Kidney tubule cell (primary cell): ENCODE data around the gene GDI2.
"Not testable (repeated sequence)": the region's sequence is repeated elsewhere in the genome, so short reads cannot be mapped to it uniquely, and the experiment has no call there.

Experiments used
- DNase-seq: peaks from one replicate; pipeline ENCODE4 v3.0.0-alpha.2; 2018; ENCODE audit warnings: low spot score

Gene GDI2

DNA sequence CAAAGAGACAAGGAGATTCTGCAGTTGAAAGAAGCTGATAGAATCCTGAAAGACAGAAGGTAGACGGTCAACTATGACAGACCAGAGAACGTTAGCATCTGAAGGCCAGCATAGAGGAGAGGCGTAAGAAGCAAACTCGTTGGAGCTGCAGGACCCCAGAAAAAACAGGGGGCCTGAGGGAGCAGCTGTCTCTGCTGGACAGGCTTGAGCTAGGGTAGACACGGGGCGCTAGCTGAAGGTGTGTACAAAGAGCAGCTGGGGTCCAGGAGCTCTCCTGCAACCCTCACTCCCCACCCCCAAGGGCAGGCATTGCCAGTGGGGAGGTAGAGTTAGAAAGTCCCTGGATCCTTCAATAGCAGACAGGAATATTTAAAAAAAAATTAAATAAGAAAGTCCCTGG, 14.6 kb upstream of the GDI2 start:
- no peak for DNase-seq

DNA sequence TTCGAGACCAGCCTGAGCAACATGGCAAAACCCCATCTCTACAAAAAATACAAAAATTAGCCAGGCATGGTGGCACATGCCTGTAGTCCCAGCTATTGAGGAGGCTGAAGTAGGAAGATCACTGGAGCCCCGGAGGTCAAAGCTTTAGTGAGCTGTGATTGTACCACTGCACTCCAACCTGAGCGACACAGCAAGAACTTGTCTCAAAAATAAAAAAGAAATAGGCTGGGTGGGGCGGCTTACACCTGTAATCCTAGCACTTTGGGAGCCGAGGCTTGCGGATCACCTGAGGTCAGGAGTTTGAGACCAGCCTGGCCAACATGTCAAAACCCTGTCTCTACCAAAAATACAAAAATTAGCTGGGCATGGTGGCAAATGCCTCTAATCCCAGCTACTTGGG, 13.3 kb upstream of the GDI2 start:
- not testable (repeated sequence) for DNase-seq

DNA sequence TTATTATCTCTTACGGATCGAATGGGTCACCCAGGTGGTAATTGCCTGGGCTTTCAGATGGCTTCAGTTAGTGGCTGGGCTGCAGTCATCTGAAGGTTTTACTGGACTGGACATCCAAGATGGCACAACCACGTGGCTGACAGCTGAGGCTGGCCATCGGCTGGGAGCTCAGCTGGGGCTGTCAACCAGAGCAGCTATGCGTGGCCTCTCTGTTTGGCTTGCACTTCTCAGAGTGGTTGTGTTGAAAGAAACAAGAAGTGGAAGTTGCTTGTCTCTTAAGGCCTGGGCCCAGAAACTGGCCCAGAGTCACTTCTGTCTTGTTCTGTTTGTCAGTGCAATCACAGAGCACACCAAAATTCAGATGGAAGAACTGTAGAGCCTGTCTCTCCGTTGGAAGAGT, 5.7 kb upstream of the GDI2 start:
- DNase-seq: no peak

DNA sequence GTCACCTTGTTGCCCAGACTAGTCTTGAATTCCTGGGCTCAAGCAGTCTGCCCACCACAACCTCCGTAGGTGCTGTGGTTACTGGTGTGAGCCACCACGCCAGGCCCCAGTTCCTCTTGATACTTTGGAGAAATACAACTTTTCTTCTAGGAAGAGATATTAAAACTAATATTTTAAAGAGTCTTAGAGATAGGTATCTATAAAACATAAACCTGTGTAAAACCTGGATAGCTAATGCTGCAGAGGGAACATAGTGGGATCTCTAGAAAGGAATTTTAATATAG, 4.8 kb upstream of the GDI2 start:
- no peak for DNase-seq

DNA sequence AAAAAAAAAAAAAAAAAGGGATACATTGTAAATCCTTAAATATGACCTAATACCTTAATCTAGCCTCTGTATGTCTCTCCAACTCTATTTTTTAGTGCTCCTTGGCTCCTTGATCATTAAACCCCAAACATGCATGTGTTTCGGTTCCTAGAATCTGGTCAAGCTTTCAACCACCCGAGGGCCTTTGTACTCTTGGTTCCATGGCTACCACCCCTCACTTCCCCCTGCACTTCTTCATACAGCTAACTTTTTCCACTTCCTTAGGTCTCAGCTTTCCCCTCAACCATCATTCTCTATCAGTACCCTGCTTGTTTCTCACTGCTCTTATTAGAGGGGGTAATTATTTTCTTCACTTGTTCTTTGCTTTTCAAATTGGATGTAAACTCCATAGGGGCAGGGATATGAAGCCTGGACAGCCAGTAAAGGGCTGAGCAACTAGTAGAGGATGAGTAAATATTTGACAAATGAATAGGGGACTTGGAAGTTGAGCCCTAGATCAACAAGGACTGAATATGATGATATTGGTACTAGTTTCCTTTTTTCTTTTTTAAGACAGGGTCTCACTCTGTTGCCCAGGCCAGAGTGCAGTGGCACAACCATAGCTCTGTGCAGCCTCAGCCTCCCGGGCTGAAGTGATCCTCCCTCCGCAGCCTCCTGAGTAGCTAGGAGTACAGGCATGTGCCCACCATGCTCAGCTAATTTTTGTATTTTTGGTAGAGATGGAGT, 4.3 kb upstream of the GDI2 start:
- DNase-seq: no peak

DNA sequence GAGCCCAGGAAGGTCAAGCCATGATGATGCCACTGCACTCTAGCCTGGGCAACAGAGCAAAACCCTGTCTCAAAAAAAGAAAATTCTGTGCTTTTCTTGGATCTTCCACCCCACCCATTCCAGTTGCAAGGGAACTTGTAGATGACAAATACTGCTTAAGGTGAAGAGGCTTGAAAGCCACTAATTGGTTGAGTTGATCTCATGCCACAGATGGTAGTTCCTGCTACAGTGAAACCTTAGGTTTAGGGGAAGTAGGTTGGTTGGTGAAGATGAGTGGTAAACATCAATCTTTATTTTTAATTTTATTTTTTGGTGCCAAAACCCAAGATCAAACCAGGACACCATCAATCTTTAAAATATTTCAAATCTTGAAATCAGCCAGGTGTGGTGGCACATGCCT, 2.9 kb upstream of the GDI2 start:
- no peak for DNase-seq

DNA sequence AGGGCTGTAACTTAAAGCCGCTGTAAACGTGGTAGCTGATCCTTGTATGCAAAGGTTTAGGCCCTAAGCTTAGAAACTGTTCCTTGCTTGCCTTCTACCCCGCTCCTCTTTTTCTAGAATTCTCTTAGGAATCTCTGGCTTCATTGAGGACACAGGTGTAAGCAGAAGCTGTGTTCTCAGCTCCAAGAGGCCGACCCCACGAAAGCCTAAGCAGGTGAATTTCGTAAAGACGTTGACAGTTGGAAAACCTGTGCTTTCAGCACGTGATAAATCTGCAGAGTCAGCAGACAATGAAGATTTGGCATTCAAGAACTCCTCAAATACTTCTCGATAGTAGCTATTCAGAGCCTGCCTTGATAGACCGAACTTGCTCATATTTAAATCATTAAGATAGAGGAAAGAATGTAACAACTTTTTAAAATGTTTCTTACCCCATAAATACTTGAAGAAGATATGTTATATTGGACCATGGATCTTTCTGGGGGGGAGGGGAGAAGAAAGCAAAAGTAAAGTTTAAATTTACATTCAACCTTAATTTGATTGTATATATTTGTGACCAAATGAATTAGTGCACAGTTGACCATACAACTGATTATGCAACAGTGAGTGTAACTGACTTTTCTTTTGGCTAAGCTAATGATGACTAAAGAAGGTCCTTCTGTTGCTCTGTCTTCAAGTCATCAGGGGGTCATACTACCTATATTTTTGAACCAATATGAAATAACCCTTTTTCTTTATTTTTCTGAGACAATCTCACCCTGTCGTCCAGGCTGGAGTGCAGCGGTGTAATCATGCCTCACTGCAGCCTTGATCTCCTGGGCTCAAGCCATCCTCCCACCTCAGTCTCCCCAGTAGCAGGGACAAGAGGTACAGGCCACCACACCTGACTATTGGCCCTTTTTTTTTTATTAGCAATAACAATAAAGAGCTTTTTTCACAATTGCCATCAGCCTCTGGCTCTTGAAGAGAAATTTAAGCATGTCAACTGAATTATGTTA, 1.2 kb upstream of the GDI2 start:
- no peak for DNase-seq

DNA sequence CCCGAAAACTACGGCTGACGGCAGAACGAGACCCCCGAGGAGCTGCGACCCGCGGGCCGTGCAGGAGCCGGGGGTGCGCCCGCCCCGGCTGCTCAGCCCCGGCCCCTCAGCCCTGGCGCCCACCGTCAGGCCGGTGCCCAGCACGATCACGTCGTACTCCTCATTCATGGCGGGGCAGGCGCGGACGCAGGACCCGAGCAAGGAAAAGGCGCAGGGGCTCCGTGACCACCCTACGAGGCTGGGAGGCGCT, 218 bp downstream of the GDI2 start:
- no peak for DNase-seq

DNA sequence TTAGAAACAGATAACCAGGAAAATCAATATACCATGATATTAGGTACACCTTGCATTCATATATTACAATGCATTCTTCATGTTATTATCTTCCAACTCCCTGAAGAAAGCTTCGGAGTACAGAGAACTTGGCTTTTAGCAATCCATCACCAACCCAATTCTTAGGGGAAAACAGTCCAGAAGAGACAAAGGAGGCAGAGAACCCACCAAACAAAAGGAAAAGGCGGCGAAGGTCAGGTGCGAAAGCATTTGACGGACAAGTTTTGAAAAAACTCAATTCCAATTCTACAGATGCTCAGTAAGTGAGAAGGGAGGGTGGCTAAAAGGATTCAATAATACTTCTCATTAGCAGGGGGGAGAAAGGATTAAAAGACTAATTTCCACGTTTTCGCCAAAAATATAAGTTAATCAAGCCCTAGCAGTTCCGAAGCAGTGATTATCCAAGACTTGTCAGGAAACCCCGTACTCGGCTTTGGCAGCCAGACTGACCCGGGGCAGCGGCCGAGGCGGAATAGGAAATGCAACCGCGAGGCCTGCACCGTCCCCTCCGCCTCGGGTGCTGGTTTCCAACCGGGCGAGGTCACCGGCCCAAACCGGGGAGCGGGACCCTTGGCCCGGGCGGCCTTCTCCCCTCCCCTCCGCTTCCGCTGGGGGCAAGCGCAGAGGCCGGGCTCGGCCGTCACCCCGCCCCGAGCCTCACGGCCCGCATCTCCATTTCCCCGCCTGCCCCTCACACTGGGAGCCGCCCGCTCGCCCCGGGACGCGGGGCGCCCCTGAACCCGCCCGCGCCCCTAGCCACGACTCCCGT, 747 bp downstream of the GDI2 start:
- peak; percentile 47 for DNase-seq

DNA sequence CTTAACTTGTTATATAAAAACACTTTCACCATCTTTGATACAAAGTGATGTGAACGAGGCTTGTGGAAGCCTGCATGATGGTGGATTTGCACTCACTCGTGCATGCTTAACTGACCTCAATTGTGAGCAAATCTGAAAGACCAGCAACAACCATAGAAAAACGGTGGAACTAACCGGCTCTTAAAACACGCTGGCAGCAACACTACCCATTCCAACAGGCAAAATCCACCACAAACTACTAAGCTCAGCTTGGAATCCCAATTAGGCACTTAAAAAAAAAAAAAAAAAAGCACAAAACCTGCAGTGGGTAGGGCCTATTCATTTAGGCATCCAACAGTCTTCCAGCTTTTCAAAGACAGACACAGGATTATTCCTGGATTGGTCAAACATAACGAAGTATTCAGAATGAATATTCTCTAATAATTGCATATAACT, 1.8 kb downstream of the GDI2 start:
- DNase-seq: peak; percentile 32

DNA sequence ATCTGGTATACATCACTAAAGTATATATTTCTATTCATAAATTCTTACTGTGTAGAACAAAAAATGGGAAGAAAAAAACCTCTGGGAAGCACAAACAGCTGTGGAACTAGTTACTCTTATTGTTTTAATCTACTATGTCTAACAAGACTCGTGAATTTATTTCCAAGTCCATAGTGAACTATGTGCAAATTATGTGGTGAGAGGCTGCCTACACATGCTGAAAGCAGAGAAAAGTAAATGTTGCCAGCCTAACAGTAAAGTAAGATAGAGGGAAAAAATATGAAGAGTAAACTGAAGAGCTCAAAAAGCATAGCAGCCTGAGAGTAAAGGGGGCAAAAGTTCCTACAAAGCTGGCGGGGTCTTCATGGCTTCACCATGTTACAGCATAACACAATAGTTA, 3.0 kb downstream of the GDI2 start:
- DNase-seq: no peak

DNA sequence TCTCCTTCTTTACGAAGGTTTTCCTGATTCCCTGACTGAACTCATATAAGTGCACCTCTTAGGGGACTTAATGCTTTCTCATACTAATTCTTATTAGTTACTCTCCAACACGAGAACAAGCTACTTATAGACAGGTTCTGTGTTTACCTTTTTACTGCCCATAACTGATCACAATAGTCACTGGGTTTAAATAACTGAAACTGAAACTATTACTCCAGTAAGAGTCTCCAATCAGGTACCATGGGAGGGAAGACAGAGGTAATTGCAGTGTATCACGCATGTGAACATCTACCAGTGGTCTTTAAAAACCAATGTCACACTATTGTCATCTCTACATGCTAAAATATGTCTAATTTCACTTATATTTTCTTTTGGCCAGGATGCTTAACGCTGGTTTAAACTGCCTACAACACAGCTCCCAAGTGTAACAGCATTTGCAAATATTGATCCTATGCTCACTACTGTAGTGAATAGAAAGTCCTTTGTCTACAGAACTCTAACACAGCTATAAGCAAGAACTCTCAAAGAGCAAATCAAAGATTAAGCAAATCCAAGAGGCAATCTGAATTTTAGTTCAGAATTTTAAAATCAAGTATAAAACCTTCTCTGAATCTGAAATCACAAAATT, 3.6 kb downstream of the GDI2 start:
- peak; percentile 26 for DNase-seq

DNA sequence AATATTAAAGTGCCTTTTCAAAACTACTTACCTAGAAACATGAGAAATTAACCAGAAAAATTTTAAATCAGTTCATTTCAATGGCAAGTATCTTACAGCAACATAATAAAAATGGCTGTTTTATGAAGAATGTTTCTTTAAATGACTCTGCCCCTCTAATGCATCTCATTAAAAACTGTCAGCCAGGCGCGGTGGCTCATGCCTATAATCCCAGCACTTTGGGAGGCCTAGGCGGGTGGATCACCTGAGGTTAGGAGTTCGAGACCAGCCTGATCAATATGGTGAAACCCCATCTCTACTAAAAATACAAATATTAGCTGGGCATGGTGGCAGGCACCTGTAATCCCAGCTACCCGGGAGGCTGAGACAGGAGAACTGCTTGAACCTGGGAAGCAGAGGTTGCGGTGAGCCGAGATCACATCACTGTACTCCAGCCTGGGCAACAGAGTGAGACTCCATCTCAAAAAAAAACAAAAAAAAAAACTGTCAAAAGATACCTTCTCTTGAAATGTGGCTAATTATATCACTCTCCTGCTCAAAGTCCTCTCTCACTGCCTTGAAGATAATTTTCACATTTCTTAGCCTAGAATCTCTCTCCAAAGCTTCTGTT, 4.3 kb downstream of the GDI2 start:
- not testable (repeated sequence) for DNase-seq

DNA sequence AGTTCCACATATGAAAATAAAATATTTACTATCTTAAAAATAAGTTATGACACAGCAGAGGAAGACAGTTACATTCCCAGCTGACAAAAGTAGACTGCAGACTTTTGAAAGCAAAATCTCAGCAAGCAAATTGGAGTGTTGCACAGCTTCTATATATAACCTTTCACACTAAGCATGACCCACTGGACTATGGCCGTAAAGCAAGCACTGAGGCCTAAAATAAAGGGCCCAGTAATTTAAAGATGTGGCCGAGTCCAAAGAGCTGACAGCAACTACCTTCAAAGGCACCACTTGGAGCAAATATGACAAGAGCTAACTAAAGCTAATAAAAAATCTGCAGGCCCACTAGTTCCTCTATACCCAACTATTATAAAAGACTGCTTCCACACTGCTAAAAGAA, 6.5 kb downstream of the GDI2 start:
- DNase-seq: no peak

DNA sequence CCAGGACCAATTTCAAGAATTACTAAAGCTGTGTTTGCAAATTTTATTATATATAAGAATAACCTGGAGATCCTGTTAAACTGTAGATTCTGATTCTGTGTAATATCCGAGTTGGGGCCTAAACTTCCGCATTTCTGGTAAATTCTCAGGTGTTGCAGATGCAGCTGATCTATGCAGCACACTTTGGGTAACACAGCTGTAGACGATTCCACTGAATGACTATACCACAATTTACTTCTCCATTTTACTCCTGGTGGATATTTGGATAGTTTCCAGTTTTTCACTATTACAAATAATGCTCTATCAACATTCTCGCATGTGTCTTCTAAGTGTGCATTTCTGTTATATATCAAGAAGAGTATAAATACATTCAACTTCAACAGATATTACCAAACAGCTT, 7.5 kb downstream of the GDI2 start:
- DNase-seq: no peak

DNA sequence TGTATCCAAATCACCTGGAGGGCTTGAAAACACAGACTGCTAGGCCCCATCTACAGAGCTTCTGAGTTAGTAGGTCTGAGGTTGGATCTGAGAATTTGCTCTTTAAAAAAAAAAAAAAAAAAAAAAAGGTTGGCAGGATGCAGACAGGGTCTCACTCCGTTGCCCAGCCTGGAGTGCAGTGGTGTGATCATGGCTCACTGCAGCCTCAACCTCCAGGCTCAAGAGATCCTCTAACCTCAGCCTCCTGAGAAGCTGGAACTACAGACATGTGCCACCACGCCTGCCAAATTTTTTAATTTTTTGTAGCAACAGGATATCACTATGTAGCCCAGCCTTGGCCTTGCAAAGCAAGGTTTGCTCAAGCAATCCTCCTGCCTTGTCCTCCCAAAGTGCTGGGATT, 8.0 kb downstream of the GDI2 start:
- no peak for DNase-seq

DNA sequence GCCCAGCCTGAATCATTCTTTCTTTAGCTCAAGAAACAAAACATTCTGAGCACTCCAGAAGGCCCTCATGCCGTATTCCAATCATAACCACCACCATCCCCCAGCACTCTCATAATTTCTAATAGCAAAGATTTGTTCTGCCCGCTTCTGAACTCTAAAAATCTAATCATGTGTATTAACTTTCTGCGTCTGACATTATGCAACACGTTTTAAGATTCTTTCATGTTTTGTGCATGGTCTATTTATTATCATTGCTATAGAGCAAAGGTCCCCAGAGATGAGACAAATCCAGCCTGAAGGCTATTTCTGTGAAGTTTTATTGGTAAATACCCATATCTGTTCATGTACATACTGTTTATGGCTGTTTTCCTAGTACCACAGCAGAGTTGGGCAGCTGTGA, 8.8 kb downstream of the GDI2 start:
- DNase-seq: no peak

DNA sequence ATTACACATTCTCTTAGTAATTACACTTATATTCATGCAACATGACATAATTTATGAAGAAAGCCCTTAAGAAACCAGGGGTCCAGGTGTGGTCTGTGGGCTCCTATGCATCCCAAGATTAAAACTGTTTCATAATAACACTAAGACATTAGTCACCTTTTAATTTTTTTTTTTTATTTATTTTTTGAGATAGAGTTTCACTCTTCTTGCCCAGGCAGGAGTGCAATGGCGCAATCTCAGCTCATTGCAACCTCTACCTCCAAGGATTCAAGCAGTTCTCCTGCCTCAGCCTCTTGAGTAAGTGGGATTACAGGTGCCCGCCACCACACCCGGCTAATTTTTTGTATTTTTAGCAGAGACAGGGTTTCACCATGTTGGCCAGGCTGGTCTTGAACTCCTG, 12.5 kb downstream of the GDI2 start:
- no peak for DNase-seq

DNA sequence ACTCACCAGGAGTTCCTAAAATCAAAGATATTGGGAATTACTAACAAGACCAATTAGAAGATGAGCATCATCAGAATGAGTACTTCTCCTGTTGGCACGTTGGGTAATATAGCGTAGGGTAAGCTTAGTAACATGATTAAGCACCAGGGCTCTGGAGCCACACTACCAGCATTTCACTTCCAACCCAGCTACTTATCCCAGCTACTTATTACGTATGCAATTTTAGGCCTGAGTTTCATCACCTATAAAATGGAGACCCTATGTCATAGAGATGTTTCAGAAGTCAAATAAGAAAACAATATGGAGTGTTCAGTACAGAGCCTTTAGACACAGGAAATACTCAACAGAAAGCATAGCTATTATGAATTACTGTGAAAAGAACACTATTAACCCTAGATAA, 19.0 kb downstream of the GDI2 start:
- no peak for DNase-seq

DNA sequence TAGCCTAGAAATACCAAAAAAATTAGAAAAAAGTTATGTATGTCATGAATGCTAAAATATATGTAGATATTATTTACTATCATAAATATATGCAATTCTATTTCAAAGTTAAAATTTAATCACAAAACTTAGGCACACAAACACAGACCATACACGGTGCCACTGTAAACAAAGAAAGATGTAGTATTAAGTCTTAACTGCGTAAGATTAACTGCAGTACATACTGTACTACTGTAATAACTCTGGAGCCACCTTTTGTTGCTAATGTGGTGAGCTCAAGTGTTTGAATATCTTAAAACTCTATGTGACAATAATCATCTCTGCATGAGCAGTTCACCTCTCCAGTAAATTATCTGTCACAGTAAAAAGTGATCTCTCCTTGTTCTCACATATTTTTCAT, 23.6 kb downstream of the GDI2 start:
- no peak for DNase-seq

DNA sequence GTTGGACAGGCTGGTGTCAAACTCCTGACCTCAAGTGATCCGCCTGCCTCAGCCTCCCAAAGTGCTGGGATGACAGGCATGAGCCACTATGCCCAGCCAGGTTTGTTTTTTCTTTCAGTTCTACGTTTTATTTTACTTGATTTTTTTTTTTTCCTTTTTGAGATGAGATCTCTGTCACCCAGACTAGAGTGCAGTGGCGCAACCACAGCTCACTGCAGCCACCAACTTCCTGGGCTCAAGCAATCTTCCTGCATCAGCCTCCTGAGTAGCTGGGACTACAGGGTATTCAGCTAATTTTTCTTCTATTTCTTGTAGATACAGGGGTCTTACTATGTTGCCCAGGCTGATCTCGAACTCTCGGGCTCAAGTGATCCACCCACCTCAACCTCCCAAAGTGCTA, 24.3 kb downstream of the GDI2 start:
- no peak for DNase-seq

DNA sequence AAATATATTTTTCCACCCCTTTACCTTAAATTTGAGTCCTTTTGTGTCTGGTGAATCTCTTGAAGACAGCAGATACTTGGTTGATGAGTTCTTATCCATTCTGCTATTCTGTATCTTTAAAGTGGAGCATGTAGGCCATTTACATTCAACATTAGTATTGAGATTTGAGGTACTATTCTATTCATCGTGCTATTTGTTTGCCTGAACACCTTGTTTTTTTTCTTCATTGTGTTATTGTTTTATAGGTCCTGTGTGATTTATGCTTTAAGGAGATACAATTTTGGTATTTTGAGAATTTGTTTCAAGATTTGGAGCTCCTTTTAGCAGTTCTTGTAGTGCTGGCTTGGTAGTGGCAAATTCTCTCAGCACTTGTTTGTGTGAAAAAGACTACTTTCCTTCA, 29.9 kb downstream of the GDI2 start:
- no peak for DNase-seq
